IPS DF 6.9 (cell line): ENCODE measurements around the gene MISP3.
"Not testable (repeated sequence)": the region's sequence is repeated elsewhere in the genome, so short reads cannot be mapped to it uniquely, and the experiment has no call there.

Source experiments
- DNase-seq: peaks from one replicate; pipeline ENCODE4 v3.0.0-alpha.2; 2013; ENCODE audit warnings: low read depth, low spot score
- H3K27ac ChIP-seq: one replicate; pipeline ENCODE4 v1.5.1; 2013; ENCODE audit warnings: low read length, control low read depth
- H3K27me3 ChIP-seq: 2 replicates; pipeline ENCODE4 v1.6.1; 2013; ENCODE audit warnings: mild to moderate bottlenecking, low read length; ENCODE audit not compliant: control insufficient read depth, insufficient read depth
- H3K36me3 ChIP-seq: 2 replicates; pipeline ENCODE4 v1.6.1; 2013; ENCODE audit warnings: low read length; ENCODE audit not compliant: control insufficient read depth, insufficient read depth
- H3K4me1 ChIP-seq: 2 replicates; pipeline ENCODE4 v1.6.1; 2013; ENCODE audit warnings: low read length; ENCODE audit not compliant: control insufficient read depth, insufficient read depth
- H3K4me3 ChIP-seq: 2 replicates; pipeline ENCODE4 v1.5.1; 2013; ENCODE audit warnings: mild to moderate bottlenecking, low read length
- H3K9me3 ChIP-seq: 2 replicates; pipeline ENCODE4 v1.6.1; 2013; ENCODE audit warnings: low read length, inconsistent platforms; ENCODE audit not compliant: control insufficient read depth, insufficient read depth
- WGBS: extraction: QIAGEN DNeasy Blood & Tissue Kit; methylation state at CpG from one replicate; pipeline ENCODE4 v1.1.7; 2013; ENCODE audit warnings: mixed read lengths, missing lambda C conversion rate; ENCODE audit not compliant: insufficient read length, insufficient coverage; 5-methylcytosine and 5-hydroxymethylcytosine counted together

MISP3 gene

GRCh38 chr19:14072535-14073260 is at the start of gene MISP3:
Gene MISP3, plus strand, starts transcription at chr19:14072786. Its CDS starts 524 bp downstream, at chr19:14073310.
- no peak for DNase-seq
- H3K9me3 ChIP-seq: no peaks in the 10 kb centered on the region
- peaks cover 17% of the 10 kb centered on the region; the same call in 1 of the 2 replicates for H3K27me3 ChIP-seq
- H3K4me1 ChIP-seq: peaks cover 4% of the 10 kb centered on the region; the same call in 1 of the 2 replicates
- no CpG with 5 or more reads among the region's 51 CpGs for WGBS
- no peaks in the 10 kb centered on the region; the same call in 1 of the 2 replicates for H3K36me3 ChIP-seq
- no peak within 1 kb of the TSS for H3K27ac ChIP-seq
- peak within 1 kb of the TSS; percentile 63; the same call in 1 of the 2 replicates for H3K4me3 ChIP-seq

GRCh38 chr19:14023404-14024235 is 49.0 kb upstream of the MISP3 start:
- Histone ChIP-seq H3K36me3 (no peaks in the 10 kb centered on the region), H3K4me1 (no peaks in the 10 kb centered on the region), H3K9me3 (no peaks in the 10 kb centered on the region), H3K27me3 (no peaks in the 10 kb centered on the region), H3K27ac (no peak overlapping the region), H3K4me3 (no peak overlapping the region)
- no peak for DNase-seq
- WGBS: no CpG with 5 or more reads among the region's 9 CpGs

GRCh38 chr19:14026652-14027192 is 45.9 kb upstream of the MISP3 start:
- not testable (repeated sequence) for H3K9me3 ChIP-seq, DNase-seq, H3K4me3 ChIP-seq, H3K4me1 ChIP-seq, H3K27ac ChIP-seq, H3K27me3 ChIP-seq, H3K36me3 ChIP-seq
- WGBS: no CpG with 5 or more reads among the region's 5 CpGs

GRCh38 chr19:14027856-14028450 is 44.6 kb upstream of the MISP3 start, which contains the start of gene RLN3:
Gene RLN3, plus strand, starts transcription at chr19:14028148. Its CDS starts 57 bp downstream, at chr19:14028205.
- DNase-seq: no peak
- no CpG with 5 or more reads among the region's 24 CpGs for WGBS
- Histone ChIP-seq H3K9me3 (no peaks in the 10 kb centered on the region), H3K27ac (no peak within 1 kb of the TSS), H3K27me3 (no peaks in the 10 kb centered on the region), H3K4me3 (no peak within 1 kb of the TSS), H3K4me1 (no peaks in the 10 kb centered on the region; the same call in 1 of the 2 replicates), H3K36me3 (no peaks in the 10 kb centered on the region)

GRCh38 chr19:14028901-14029300 is 43.7 kb upstream of the MISP3 start:
- H3K4me1 ChIP-seq: no peaks in the 10 kb centered on the region; the same call in 1 of the 2 replicates
- DNase-seq: no peak
- H3K27ac ChIP-seq: no peak overlapping the region
- no CpG with 5 or more reads among the region's 4 CpGs for WGBS
- H3K9me3 ChIP-seq: no peaks in the 10 kb centered on the region
- H3K27me3 ChIP-seq: no peaks in the 10 kb centered on the region
- H3K36me3 ChIP-seq: no peaks in the 10 kb centered on the region
- no peak overlapping the region for H3K4me3 ChIP-seq

- H3K4me3 ChIP-seq: peak overlapping the region; percentile 41; the same call in 1 of the 2 replicates
- no peak overlapping the region for H3K27ac ChIP-seq
- DNase-seq: no peak
- H3K4me1 ChIP-seq: no peaks in the 10 kb centered on the region; the same call in 1 of the 2 replicates
- no peaks in the 10 kb centered on the region for H3K27me3 ChIP-seq
- H3K36me3 ChIP-seq: no peaks in the 10 kb centered on the region
- no peaks in the 10 kb centered on the region for H3K9me3 ChIP-seq
- WGBS: no CpG with 5 or more reads among the region's 20 CpGs
Observed at GRCh38 chr19:14030997-14031718, 41.4 kb upstream of the MISP3 start.

GRCh38 chr19:14031719-14032480 is 40.7 kb upstream of the MISP3 start, which contains the start of gene IL27RA:
Gene IL27RA, plus strand, starts transcription at chr19:14031762. Its CDS starts 111 bp downstream, at chr19:14031873.
- no peak for DNase-seq
- Histone ChIP-seq H3K27ac (no peak within 1 kb of the TSS), H3K9me3 (no peaks in the 10 kb centered on the region), H3K36me3 (no peaks in the 10 kb centered on the region), H3K27me3 (no peaks in the 10 kb centered on the region), H3K4me3 (peak within 1 kb of the TSS; percentile 41; the same call in 1 of the 2 replicates), H3K4me1 (no peaks in the 10 kb centered on the region; the same call in 1 of the 2 replicates)
- WGBS: no CpG with 5 or more reads among the region's 63 CpGs

GRCh38 chr19:14033946-14034345 is 38.6 kb upstream of the MISP3 start:
- Histone ChIP-seq H3K36me3 (no peaks in the 10 kb centered on the region), H3K27me3 (no peaks in the 10 kb centered on the region), H3K4me3 (no peak overlapping the region), H3K9me3 (no peaks in the 10 kb centered on the region), H3K27ac (no peak overlapping the region), H3K4me1 (no peaks in the 10 kb centered on the region; the same call in 1 of the 2 replicates)
- no peak for DNase-seq
- no CpG with 5 or more reads among the region's 2 CpGs for WGBS

- H3K9me3 ChIP-seq, H3K4me3 ChIP-seq, H3K4me1 ChIP-seq, H3K36me3 ChIP-seq, H3K27me3 ChIP-seq, H3K27ac ChIP-seq, DNase-seq: not testable (repeated sequence)
- no CpG with 5 or more reads among the region's 12 CpGs for WGBS
Observed at GRCh38 chr19:14035159-14035558, 37.4 kb upstream of the MISP3 start.
